GDM1 (cell line): ENCODE results near the gene ABHD12.
"Not testable (repeated sequence)": the region's sequence is repeated elsewhere in the genome, so short reads cannot be mapped to it uniquely, and the experiment has no call there.

Source experiments
- DNase-seq: peaks from one replicate; lab custom pipeline; 2025; lab: John Stamatoyannopoulos, UW

The ABHD12 gene

GRCh38 chr20:25321991-25322390 lies 68.6 kb downstream of the ABHD12 start:
- no peak for DNase-seq

GRCh38 chr20:25321262-25321831 lies 69.3 kb downstream of the ABHD12 start:
- no peak for DNase-seq

GRCh38 chr20:25320035-25320800 lies 70.4 kb downstream of the ABHD12 start:
- DNase-seq = no peak

- DNase-seq = no peak
These were observed 71.2 kb downstream of the ABHD12 start for GRCh38 chr20:25319241-25320034.

- no peak for DNase-seq
These were observed 72.0 kb downstream of the ABHD12 start for GRCh38 chr20:25318471-25319240.

- no peak for DNase-seq
These were observed 73.1 kb downstream of the ABHD12 start for GRCh38 chr20:25317351-25318075.

- DNase-seq = no peak
These were observed 74.0 kb downstream of the ABHD12 start for GRCh38 chr20:25316506-25317190.

- DNase-seq = no peak
These were observed 75.0 kb downstream of the ABHD12 start for GRCh38 chr20:25315418-25316210.

GRCh38 chr20:25314497-25315417 lies 75.9 kb downstream of the ABHD12 start:
- no peak for DNase-seq

- DNase-seq = no peak
These were observed 77.0 kb downstream of the ABHD12 start for GRCh38 chr20:25313593-25313992.

GRCh38 chr20:25312716-25313115 lies 77.9 kb downstream of the ABHD12 start:
- DNase-seq = not testable (repeated sequence)

GRCh38 chr20:25310921-25311728 lies 79.5 kb downstream of the ABHD12 start:
- no peak for DNase-seq

GRCh38 chr20:25310268-25310920 lies 80.2 kb downstream of the ABHD12 start:
- DNase-seq = peak; percentile 29

- DNase-seq = no peak
These were observed 81.0 kb downstream of the ABHD12 start for GRCh38 chr20:25309395-25310267.

- DNase-seq = no peak
These were observed 81.8 kb downstream of the ABHD12 start for GRCh38 chr20:25308671-25309394.

- no peak for DNase-seq
These were observed 82.5 kb downstream of the ABHD12 start for GRCh38 chr20:25308083-25308491.
